Uterus (tissue), 2 donors: Measurements from ENCODE around the gene EPHA4.

Experiments used
- POLR2A ChIP-seq, 2 donors: fragments of 450-650 bp; IDR thresholded peaks; one replicate each; pipeline ENCODE4 v1.6.1; 2016; ENCODE audit warnings: antibody characterized with exemption in 2 of 2, mild to moderate bottlenecking in 1 of 2, moderate library complexity in 1 of 2
- TF ChIP-seq, protein P1 (sequence below), 4 experiments: fragments of 200-600 bp in 2 of 4; fragments of 450-650 bp in 2 of 4; sonication (generic) in 2 of 4; IDR thresholded peaks; one replicate each; pipeline ENCODE4 v1.5.1; 2016 to 2019; ENCODE audit warnings: antibody characterized with exemption in 4 of 4, mild to moderate bottlenecking in 2 of 4, moderate library complexity in 1 of 4

DNA sequence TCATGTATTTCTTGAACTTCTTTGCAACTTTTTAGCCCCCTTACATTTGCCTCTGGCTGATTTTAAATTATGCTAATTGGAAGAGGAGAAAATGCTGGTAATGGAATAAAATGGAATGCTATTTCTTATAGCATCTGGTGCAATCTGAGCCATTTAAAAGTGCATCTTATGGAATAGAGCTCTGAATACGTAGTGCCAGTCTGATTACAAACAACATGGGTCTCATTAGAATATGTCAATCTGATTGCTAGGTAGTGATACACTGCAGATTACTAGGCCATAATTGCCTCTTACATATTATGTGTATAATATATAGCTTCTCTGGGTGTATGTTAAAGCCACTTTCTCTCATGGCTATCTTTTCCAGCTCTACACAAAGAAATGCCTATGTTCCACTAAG is 159.1 kb downstream of the EPHA4 start:
- no peak for TF ChIP-seq POLR2A (IDR thresholded peaks at IDR 0.05)
- TF ChIP-seq, protein P1, sequence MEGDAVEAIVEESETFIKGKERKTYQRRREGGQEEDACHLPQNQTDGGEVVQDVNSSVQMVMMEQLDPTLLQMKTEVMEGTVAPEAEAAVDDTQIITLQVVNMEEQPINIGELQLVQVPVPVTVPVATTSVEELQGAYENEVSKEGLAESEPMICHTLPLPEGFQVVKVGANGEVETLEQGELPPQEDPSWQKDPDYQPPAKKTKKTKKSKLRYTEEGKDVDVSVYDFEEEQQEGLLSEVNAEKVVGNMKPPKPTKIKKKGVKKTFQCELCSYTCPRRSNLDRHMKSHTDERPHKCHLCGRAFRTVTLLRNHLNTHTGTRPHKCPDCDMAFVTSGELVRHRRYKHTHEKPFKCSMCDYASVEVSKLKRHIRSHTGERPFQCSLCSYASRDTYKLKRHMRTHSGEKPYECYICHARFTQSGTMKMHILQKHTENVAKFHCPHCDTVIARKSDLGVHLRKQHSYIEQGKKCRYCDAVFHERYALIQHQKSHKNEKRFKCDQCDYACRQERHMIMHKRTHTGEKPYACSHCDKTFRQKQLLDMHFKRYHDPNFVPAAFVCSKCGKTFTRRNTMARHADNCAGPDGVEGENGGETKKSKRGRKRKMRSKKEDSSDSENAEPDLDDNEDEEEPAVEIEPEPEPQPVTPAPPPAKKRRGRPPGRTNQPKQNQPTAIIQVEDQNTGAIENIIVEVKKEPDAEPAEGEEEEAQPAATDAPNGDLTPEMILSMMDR (IDR thresholded peaks at IDR 0.05) = no peak
